Mammary epithelial cell (primary cell): ENCODE results near the gene RDH16.

Experiments
- CTCF ChIP-seq, 2 donors: IDR thresholded peaks in 1 of 2; conservative IDR thresholded peaks in 1 of 2; 2 replicates each; pipeline ENCODE4 v1.5.1; 2011 to 2012; ENCODE audit warnings: inconsistent platforms in 2 of 2, low read length in 2 of 2, mild to moderate bottlenecking in 2 of 2, control low read depth in 1 of 2, low read depth in 1 of 2; ENCODE audit not compliant: insufficient read depth in 1 of 2; ENCODE audit errors: extremely low read depth in 1 of 2
- EZH2 ChIP-seq: IDR thresholded peaks from 2 replicates; pipeline ENCODE4 v1.6.1; 2012; ENCODE audit warnings: low read length, inconsistent platforms, borderline replicate concordance

- TF ChIP-seq CTCF (conservative IDR thresholded peaks at IDR 0.05 in 1 of 2, IDR thresholded peaks at IDR 0.05 in 1 of 2; ENCODE audit: extremely low read depth in 1 of 2, insufficient read depth in 1 of 2, low read depth in 1 of 2, low read length in 2 of 2) (no peak), EZH2 (no peak)
These were observed 5.6 kb downstream of the RDH16 start for GRCh38 chr12:56951582-56952339.
